Measurements from ENCODE around the gene PHF21A. TPM values are rescaled to one million over a fixed set of nuclear protein-coding genes. Genes with fewer than 3 reads are reported as not detected.

Gene PHF21A
- total and polyA plus RNA-seq, 10 of the 15 experiments (the other 5 are each of a cell fraction or from before 2014, with no cell fraction given): 2.6 to 37.2 (median 16.0) TPM

- TF ChIP-seq RELB (IDR thresholded peaks at IDR 0.05; ENCODE audit: low read depth) (0 out of 2 replicates have a peak, but pooled peaks have one; percentile 41), KDM1A (IDR thresholded peaks at IDR 0.05; ENCODE audit: borderline replicate concordance) (no peak), CHD2 (IDR thresholded peaks at IDR 0.05; ENCODE audit: borderline replicate concordance, low read depth, low read length) (peak; percentile 80), CREB1 (IDR thresholded peaks at IDR 0.05; ENCODE audit: low read depth) (0 out of 2 replicates have a peak, but pooled peaks have one; percentile 45), MLLT1 (IDR thresholded peaks at IDR 0.05) (peak; percentile 84), HSF1 (IDR thresholded peaks at IDR 0.05; ENCODE audit: low read depth, low read length) (0 out of 2 replicates have a peak, but pooled peaks have one; percentile 4), EGR1 (IDR thresholded peaks at IDR 0.05; ENCODE audit: borderline replicate concordance in 1 of 2, low read depth in 2 of 2, low read length in 2 of 2) (peak in 1 of 2 experiments; percentile 91; a peak in 2 of 3 replicates), FOXM1 (IDR thresholded peaks at IDR 0.05; ENCODE audit: low read depth, low read length) (0 out of 2 replicates have a peak, but pooled peaks have one; percentile 46), POLR2A (IDR thresholded peaks at IDR 0.05; ENCODE audit: low read depth, low read length) (0 out of 2 replicates have a peak, but pooled peaks have one; percentile 25), IRF3 (IDR thresholded peaks at IDR 0.05) (no peak), ZSCAN29 (IDR thresholded peaks at IDR 0.05) (no peak), HDGF (IDR thresholded peaks at IDR 0.05) (peak; percentile 63; the same call in 1 of the 2 replicates), RUNX3 (IDR thresholded peaks at IDR 0.05; ENCODE audit: low read length) (peak; percentile 44), CREM (IDR thresholded peaks at IDR 0.05; ENCODE audit: low read depth) (peak; percentile 54; the same call in 1 of the 2 replicates), NR2C2 (IDR thresholded peaks at IDR 0.05; ENCODE audit: borderline replicate concordance, control insufficient read depth, insufficient read length, low read depth) (no peak), POLR2AphosphoS5 (IDR thresholded peaks at IDR 0.05; ENCODE audit: low read length) (no peak), ZNF384 (IDR thresholded peaks at IDR 0.05; ENCODE audit: borderline replicate concordance, low read depth, low read length) (peak; percentile 66)
- TF ChIP-seq, protein P1, sequence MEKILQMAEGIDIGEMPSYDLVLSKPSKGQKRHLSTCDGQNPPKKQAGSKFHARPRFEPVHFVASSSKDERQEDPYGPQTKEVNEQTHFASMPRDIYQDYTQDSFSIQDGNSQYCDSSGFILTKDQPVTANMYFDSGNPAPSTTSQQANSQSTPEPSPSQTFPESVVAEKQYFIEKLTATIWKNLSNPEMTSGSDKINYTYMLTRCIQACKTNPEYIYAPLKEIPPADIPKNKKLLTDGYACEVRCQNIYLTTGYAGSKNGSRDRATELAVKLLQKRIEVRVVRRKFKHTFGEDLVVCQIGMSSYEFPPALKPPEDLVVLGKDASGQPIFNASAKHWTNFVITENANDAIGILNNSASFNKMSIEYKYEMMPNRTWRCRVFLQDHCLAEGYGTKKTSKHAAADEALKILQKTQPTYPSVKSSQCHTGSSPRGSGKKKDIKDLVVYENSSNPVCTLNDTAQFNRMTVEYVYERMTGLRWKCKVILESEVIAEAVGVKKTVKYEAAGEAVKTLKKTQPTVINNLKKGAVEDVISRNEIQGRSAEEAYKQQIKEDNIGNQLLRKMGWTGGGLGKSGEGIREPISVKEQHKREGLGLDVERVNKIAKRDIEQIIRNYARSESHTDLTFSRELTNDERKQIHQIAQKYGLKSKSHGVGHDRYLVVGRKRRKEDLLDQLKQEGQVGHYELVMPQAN (conservative IDR thresholded peaks at IDR 0.05): 0 out of 2 replicates have a peak, but pooled peaks have one; percentile 31
- TF ChIP-seq, protein P2, sequence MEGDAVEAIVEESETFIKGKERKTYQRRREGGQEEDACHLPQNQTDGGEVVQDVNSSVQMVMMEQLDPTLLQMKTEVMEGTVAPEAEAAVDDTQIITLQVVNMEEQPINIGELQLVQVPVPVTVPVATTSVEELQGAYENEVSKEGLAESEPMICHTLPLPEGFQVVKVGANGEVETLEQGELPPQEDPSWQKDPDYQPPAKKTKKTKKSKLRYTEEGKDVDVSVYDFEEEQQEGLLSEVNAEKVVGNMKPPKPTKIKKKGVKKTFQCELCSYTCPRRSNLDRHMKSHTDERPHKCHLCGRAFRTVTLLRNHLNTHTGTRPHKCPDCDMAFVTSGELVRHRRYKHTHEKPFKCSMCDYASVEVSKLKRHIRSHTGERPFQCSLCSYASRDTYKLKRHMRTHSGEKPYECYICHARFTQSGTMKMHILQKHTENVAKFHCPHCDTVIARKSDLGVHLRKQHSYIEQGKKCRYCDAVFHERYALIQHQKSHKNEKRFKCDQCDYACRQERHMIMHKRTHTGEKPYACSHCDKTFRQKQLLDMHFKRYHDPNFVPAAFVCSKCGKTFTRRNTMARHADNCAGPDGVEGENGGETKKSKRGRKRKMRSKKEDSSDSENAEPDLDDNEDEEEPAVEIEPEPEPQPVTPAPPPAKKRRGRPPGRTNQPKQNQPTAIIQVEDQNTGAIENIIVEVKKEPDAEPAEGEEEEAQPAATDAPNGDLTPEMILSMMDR (IDR thresholded peaks at IDR 0.05 in 2 of 3, conservative IDR thresholded peaks at IDR 0.05 in 1 of 3; ENCODE audit: control insufficient read depth in 2 of 3, extremely low read depth in 1 of 3, insufficient read depth in 1 of 3, low read depth in 3 of 3, low read length in 3 of 3): no peak
These were observed 1.7 kb downstream of the PHF21A start (continued) for GRCh38 chr11:46119352-46120216.

Data from GM12878 (cell line).